Measurements from ENCODE around the gene SLC5A8. TPM values are rescaled to one million over a fixed set of nuclear protein-coding genes. Genes with fewer than 3 reads are reported as not detected.

The SLC5A8 gene
- total RNA-seq, 3 donors from 2014 or later, result 0.29 to 0.33 TPM; not detected in 1

GRCh38 chr12:101127521-101128219, 82.4 kb downstream of the SLC5A8 start:
- no peak for DNase-seq (ENCODE audit: low spot score in 2 of 2)

DNA sequence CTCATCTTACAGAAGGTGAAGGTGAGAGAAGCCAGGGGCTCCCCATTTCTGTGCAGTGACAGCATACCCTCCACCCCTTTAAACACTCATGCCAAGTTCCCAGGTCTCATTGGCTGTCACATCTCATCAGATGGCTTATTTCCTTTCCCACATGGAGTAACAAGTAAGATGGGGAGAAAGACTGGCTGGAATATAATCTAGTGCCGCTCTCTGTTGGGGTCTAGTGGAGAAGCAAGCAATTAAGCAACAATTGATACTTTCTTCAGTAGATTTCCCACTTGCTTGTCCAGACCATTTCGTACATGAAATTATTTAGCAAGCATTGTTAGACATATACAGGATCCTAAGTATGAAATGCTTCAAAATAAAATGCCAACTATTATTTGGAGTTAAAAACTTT, 92.2 kb downstream of the SLC5A8 start:
- no peak overlapping the region for H3K27ac ChIP-seq
- TF ChIP-seq POLR2A (IDR thresholded peaks at IDR 0.05) (no peak), POLR2AphosphoS5 (IDR thresholded peaks at IDR 0.05) (no peak), CTCF (IDR thresholded peaks at IDR 0.05) (no peak)
- H3K4me1 ChIP-seq, result no peaks in the 10 kb centered on the region
- no peaks in the 10 kb centered on the region for H3K27me3 ChIP-seq
- H3K9me3 ChIP-seq, result peaks cover 5 to 9% of the 10 kb centered on the region in 2 donors
- DNase-seq (ENCODE audit: low spot score in 2 of 2), result no peak
- intact Hi-C loops (cut with DNase I; ENCODE audit: low total_unique reads), result no loop called here
- no peak overlapping the region for H3K4me3 ChIP-seq
- no peaks in the 10 kb centered on the region for H3K36me3 ChIP-seq

More at GRCh38 chr12:101127521-101128219, 82.4 kb downstream of the SLC5A8 start:
- Histone ChIP-seq H3K9me3 (no peaks in the 10 kb centered on the region), H3K4me1 (no peaks in the 10 kb centered on the region), H3K27me3 (no peaks in the 10 kb centered on the region), H3K4me3 (no peak overlapping the region), H3K36me3 (no peaks in the 10 kb centered on the region), H3K27ac (no peak overlapping the region)
- TF ChIP-seq POLR2AphosphoS5 (IDR thresholded peaks at IDR 0.05) (no peak), CTCF (IDR thresholded peaks at IDR 0.05) (no peak), POLR2A (IDR thresholded peaks at IDR 0.05) (no peak)
- intact Hi-C loops (cut with DNase I; ENCODE audit: low total_unique reads), result no loop called here

DNA sequence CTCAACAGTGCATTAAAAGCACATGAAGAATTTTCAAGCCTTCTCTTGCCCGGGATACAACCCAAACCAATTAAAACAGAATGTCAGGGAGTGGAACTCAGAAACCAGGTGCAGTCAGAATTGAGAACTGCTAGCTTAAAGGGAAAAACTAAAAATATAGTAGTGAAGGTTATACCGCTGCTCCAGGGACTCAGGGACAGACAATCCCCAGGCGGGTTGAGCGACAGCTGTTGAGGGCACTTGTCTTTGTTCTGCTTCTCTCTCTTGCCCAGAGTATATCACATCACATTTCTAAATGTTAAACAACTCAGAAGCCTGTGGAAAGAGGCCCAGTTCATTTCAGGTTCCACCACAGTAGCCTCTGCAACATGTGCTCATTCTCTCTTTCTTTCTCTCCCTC, 93.1 kb downstream of the SLC5A8 start:
- Histone ChIP-seq H3K36me3 (no peaks in the 10 kb centered on the region), H3K27ac (no peak overlapping the region), H3K4me3 (no peak overlapping the region), H3K9me3 (peaks cover 5 to 9% of the 10 kb centered on the region in 2 donors), H3K27me3 (no peaks in the 10 kb centered on the region), H3K4me1 (no peaks in the 10 kb centered on the region)
- intact Hi-C loops (cut with DNase I; ENCODE audit: low total_unique reads), result no loop called here
- no peak for DNase-seq (ENCODE audit: low spot score in 2 of 2)
- TF ChIP-seq POLR2AphosphoS5 (IDR thresholded peaks at IDR 0.05), result no peak
- TF ChIP-seq POLR2A (IDR thresholded peaks at IDR 0.05), result no peak
- TF ChIP-seq CTCF (IDR thresholded peaks at IDR 0.05), result no peak

GRCh38 chr12:101115326-101115725, 94.7 kb downstream of the SLC5A8 start:
- no peak for DNase-seq (ENCODE audit: low spot score in 2 of 2)
- H3K4me1 ChIP-seq, result no peaks in the 10 kb centered on the region
- TF ChIP-seq POLR2A (IDR thresholded peaks at IDR 0.05) (no peak), POLR2AphosphoS5 (IDR thresholded peaks at IDR 0.05) (no peak), CTCF (IDR thresholded peaks at IDR 0.05) (no peak)
- no peaks in the 10 kb centered on the region for H3K36me3 ChIP-seq
- H3K27ac ChIP-seq, result no peak overlapping the region
- H3K27me3 ChIP-seq, result no peaks in the 10 kb centered on the region
- peaks cover 4 to 5% of the 10 kb centered on the region in 2 donors for H3K9me3 ChIP-seq
- H3K4me3 ChIP-seq, result no peak overlapping the region
- intact Hi-C loops (cut with DNase I; ENCODE audit: low total_unique reads), result no loop called here

DNA sequence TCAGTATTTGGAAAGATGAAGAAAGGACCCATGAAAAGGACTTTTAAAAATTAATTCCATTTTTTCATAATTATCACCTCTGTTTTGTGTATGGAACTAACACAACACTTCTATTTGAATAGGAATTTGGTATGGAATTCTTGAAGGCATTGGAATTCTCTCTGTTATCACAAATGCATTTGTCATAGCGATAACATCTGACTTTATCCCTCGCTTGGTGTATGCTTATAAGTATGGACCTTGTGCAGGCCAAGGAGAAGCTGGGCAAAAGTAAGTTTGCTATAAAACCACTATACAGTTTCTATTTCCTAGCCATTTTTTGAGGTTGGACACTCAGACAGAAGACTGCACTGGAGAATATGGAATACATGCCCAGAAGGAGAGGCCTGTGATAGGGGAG, 98.6 kb downstream of the SLC5A8 start:
- Histone ChIP-seq H3K9me3 (no peaks in the 10 kb centered on the region), H3K4me1 (no peaks in the 10 kb centered on the region), H3K4me3 (no peak overlapping the region), H3K36me3 (no peaks in the 10 kb centered on the region), H3K27ac (no peak overlapping the region), H3K27me3 (no peaks in the 10 kb centered on the region)
- no peak for DNase-seq (ENCODE audit: low spot score in 2 of 2)
- TF ChIP-seq POLR2A (IDR thresholded peaks at IDR 0.05) (no peak), CTCF (IDR thresholded peaks at IDR 0.05) (no peak), POLR2AphosphoS5 (IDR thresholded peaks at IDR 0.05) (no peak)
- intact Hi-C loops (cut with DNase I; ENCODE audit: low total_unique reads), result no loop called here
